ENCODE data around the gene FGR.

FGR gene

GRCh38 chr1:27568300-27569087 is 66.5 kb downstream of the FGR start:
- DNase-seq (ENCODE audit: low read depth in 2 of 2), result peak; percentile 75 to 83

GRCh38 chr1:27567971-27568299 is 67.0 kb downstream of the FGR start:
- no peak for DNase-seq (ENCODE audit: low read depth in 2 of 2)

GRCh38 chr1:27567146-27567526 is 67.8 kb downstream of the FGR start:
- no peak for DNase-seq (ENCODE audit: low read depth in 2 of 2)

GRCh38 chr1:27566462-27567145 is 68.4 kb downstream of the FGR start:
- DNase-seq (ENCODE audit: low read depth in 2 of 2), result no peak

- no peak for DNase-seq (ENCODE audit: low read depth in 2 of 2)
Measured at GRCh38 chr1:27564710-27565649, 70.0 kb downstream of the FGR start.

- no peak for DNase-seq (ENCODE audit: low read depth in 2 of 2)
Measured at GRCh38 chr1:27563591-27564471, 71.2 kb downstream of the FGR start.

- DNase-seq (ENCODE audit: low read depth in 2 of 2), result no peak
Measured at GRCh38 chr1:27563341-27563590, 71.7 kb downstream of the FGR start.

- DNase-seq (ENCODE audit: low read depth in 2 of 2), result no peak
Measured at GRCh38 chr1:27562534-27563340, 72.2 kb downstream of the FGR start.

All from stimulated activated CD8-positive, alpha-beta memory T cell treated with anti-CD3 and anti-CD28 coated beads, Interleukin-7, amount 100 ng/mL, for 4 hours (primary cell).